OCI-LY7 (cell line): Measurements from ENCODE around the gene TBPL2. TPM values are rescaled to one million over a fixed set of nuclear protein-coding genes. Genes with fewer than 3 reads are reported as not detected.

Source experiments
- BruUV-seq: library from RNA; stranded (reverse); fragments of 400-500 nt; replicated peaks from 2 replicates; lab custom pipeline; 2021; lab: Mats Ljungman, UMichigan
- CTCF ChIA-PET: fragments of 300-600 bp; sonication (Branson Sonifier 250); formaldehyde crosslinking; loops from one replicate; lab custom pipeline; 2022; ENCODE audit warnings: antibody characterized with exemption; ENCODE audit not compliant: unreplicated experiment; lab: Charles Lee
- POLR2A ChIA-PET: fragments of 300-600 bp; sonication (Branson Sonifier 250); formaldehyde crosslinking; loops from one replicate; lab custom pipeline; 2022; ENCODE audit warnings: antibody characterized with exemption; lab: Charles Lee
- DNase-seq: peaks from one replicate; pipeline ENCODE4 v3.0.0-alpha.2; 2015; ENCODE audit warnings: low spot score
- H2AFZ ChIP-seq: fragments of 200-600 bp; sonication (generic), shearing (Covaris generic); 2 replicates; pipeline ENCODE4 v1.6.1; 2014; ENCODE audit warnings: mild to moderate bottlenecking, antibody characterized with exemption, low read length, moderate library complexity
- H3K27ac ChIP-seq: fragments of 200-600 bp; sonication (generic); 2 replicates; pipeline ENCODE4 v1.5.1; 2014; ENCODE audit warnings: mixed run types, low read depth, mild to moderate bottlenecking, moderate library complexity, low read length, inconsistent platforms; ENCODE audit not compliant: poor library complexity, severe bottlenecking
- H3K36me3 ChIP-seq: fragments of 200-600 bp; sonication (generic); 2 replicates; pipeline ENCODE4 v1.6.1; 2014; ENCODE audit warnings: mild to moderate bottlenecking, antibody characterized with exemption, low read length, moderate library complexity, mixed read lengths; ENCODE audit not compliant: insufficient read depth
- H3K4me1 ChIP-seq: fragments of 200-600 bp; sonication (generic); 2 replicates; pipeline ENCODE4 v1.5.1; 2014; ENCODE audit warnings: mild to moderate bottlenecking, low read length; ENCODE audit not compliant: insufficient read depth, poor library complexity, severe bottlenecking
- H3K4me2 ChIP-seq: fragments of 200-600 bp; sonication (generic); 2 replicates; pipeline ENCODE4 v1.6.1; 2014; ENCODE audit warnings: mild to moderate bottlenecking, low read length
- H3K4me3 ChIP-seq: fragments of 200-600 bp; sonication (generic); 2 replicates; pipeline ENCODE4 v1.5.1; 2014; ENCODE audit warnings: mild to moderate bottlenecking, low read depth, low read length; ENCODE audit not compliant: poor library complexity, severe bottlenecking
- H3K79me2 ChIP-seq: fragments of 200-600 bp; sonication (generic); 2 replicates; pipeline ENCODE4 v1.6.1; 2016; ENCODE audit warnings: low read depth, mild to moderate bottlenecking, low read length, moderate library complexity, mixed read lengths; ENCODE audit not compliant: insufficient read depth
- H3K9me2 ChIP-seq: fragments of 200-600 bp; sonication (generic); 2 replicates; pipeline ENCODE4 v1.6.1; 2016; ENCODE audit warnings: mild to moderate bottlenecking, low read length, mixed read lengths; ENCODE audit not compliant: insufficient read depth
- H3K9me3 ChIP-seq: fragments of 200-600 bp; sonication (generic); 2 replicates; pipeline ENCODE4 v1.6.1; 2014; ENCODE audit warnings: mild to moderate bottlenecking, mixed run types, low read length, mixed read lengths
- H4K20me1 ChIP-seq: fragments of 200-600 bp; sonication (generic); 2 replicates; pipeline ENCODE4 v1.6.1; 2014; ENCODE audit warnings: mild to moderate bottlenecking, antibody characterized with exemption, low read length, moderate library complexity, mixed read lengths; ENCODE audit not compliant: insufficient read depth
- CTCF ChIP-seq: fragments of 200-600 bp; sonication (generic); conservative IDR thresholded peaks from 2 replicates; pipeline ENCODE4 v1.5.1; 2014; ENCODE audit warnings: mild to moderate bottlenecking, antibody characterized with exemption, low read length, moderate library complexity, mixed read lengths
- EZH2phosphoT487 ChIP-seq: fragments of 200-600 bp; sonication (generic); IDR thresholded peaks from 2 replicates; pipeline ENCODE4 v1.6.1; 2018; ENCODE audit warnings: low read depth, borderline replicate concordance, mild to moderate bottlenecking, mixed run types, antibody characterized with exemption, low read length, moderate library complexity, mixed read lengths
- intact Hi-C: fragments of 100-400 bp; cut with micrococcal nuclease; formaldehyde crosslinking; loops from one replicate; pipeline ENCODE4 v1.10.0; 2022; ENCODE audit not compliant: unreplicated experiment
- small RNA-seq: library from RNA; depleted of rRNA; stranded (forward); fragments of <200 nt; gene quantifications from one replicate; pipeline ENCODE3, GENCODE V24; 2014
- total RNA-seq, 2 experiments: library from RNA; depleted of rRNA in 1 of 2; stranded (reverse); fragments of >200 nt in 1 of 2; shearing (Covaris generic) in 1 of 2; gene quantifications; 2 replicates each; pipeline ENCODE4 v1.2.3, GENCODE V29; 2014 to 2022

The TBPL2 gene
- total RNA-seq, 2 experiments from 2014 or later, result not detected

GRCh38 chr14:55370883-55371455 lies 69.4 kb downstream of the TBPL2 start:
- ChIA-PET CTCF (no interaction called here), POLR2A (interaction anchor here (0.5 kb wide), 1 partner anchor 159 kb away, joined by 3 read pairs; no protein-coding TSS in a partner anchor)
- H3K9me3 ChIP-seq, result no peaks in the 10 kb centered on the region
- no TSS peak for BruUV-seq
- no peak overlapping the region for H3K4me3 ChIP-seq
- TF ChIP-seq EZH2phosphoT487 (no peak), CTCF (no peak)
- H3K4me2 ChIP-seq, result no peak overlapping the region
- no peaks in the 10 kb centered on the region for H3K79me2 ChIP-seq
- intact Hi-C loops, result no loop called here
- H2AFZ ChIP-seq, result no peak overlapping the region
- no peaks in the 10 kb centered on the region for H4K20me1 ChIP-seq
- no peaks in the 10 kb centered on the region for H3K4me1 ChIP-seq
- no peak overlapping the region for H3K27ac ChIP-seq
- H3K9me2 ChIP-seq, result no peaks in the 10 kb centered on the region
- H3K36me3 ChIP-seq, result peaks cover 25% of the 10 kb centered on the region
- DNase-seq, result no peak

- no peak for DNase-seq
- H3K79me2 ChIP-seq, result no peaks in the 10 kb centered on the region
- BruUV-seq, result no TSS peak
- POLR2A ChIA-PET, result interaction anchor here (1.1 kb wide), 1 partner anchor 11 kb away, joined by 3 read pairs; no protein-coding TSS in a partner anchor
- intact Hi-C loops, result no loop called here
- no peaks in the 10 kb centered on the region for H3K9me3 ChIP-seq
- CTCF ChIA-PET, result no interaction called here
- H3K9me2 ChIP-seq, result no peaks in the 10 kb centered on the region
- H4K20me1 ChIP-seq, result no peaks in the 10 kb centered on the region
- no peak overlapping the region for H2AFZ ChIP-seq
- no peak overlapping the region for H3K27ac ChIP-seq
- TF ChIP-seq EZH2phosphoT487 (no peak), CTCF (no peak)
- no peak overlapping the region for H3K4me3 ChIP-seq
- H3K4me2 ChIP-seq, result no peak overlapping the region
- H3K36me3 ChIP-seq, result peaks cover 18% of the 10 kb centered on the region; the same call in 1 of the 2 replicates
- no peaks in the 10 kb centered on the region for H3K4me1 ChIP-seq
Observed at GRCh38 chr14:55366271-55366670, 74.1 kb downstream of the TBPL2 start.

Small RNAs within 50 kb of the gene (small RNA-seq; reads per million reads assigned to genes)
- not detected for gene AL356801.1

Other genes starting within 250 kb of the TBPL2 start
- gene DLGAP5, start 249.0 kb downstream of the TBPL2 start, total RNA-seq (2014; rRNA removed; shearing (Covaris generic)), result 57.6 and 59.2 TPM in 2 replicates
- gene DLGAP5, start 249.0 kb downstream of the TBPL2 start, total RNA-seq (2022), result 92.2 and 94.4 TPM in 2 replicates
- gene FBXO34, start 169.2 kb downstream of the TBPL2 start, total RNA-seq (2014; rRNA removed; shearing (Covaris generic)), result 26.3 and 28.3 TPM in 2 replicates
- gene FBXO34, start 169.2 kb downstream of the TBPL2 start, total RNA-seq (2022), result 28.8 and 30.9 TPM in 2 replicates
- gene ATG14, start 28.8 kb downstream of the TBPL2 start, total RNA-seq (2014; rRNA removed; shearing (Covaris generic)), result 4.1 and 4.5 TPM in 2 replicates
- 4.7 and 5.1 TPM in 2 replicates for gene ATG14, start 28.8 kb downstream of the TBPL2 start, total RNA-seq (2022)
- gene KTN1, start 139.6 kb upstream of the TBPL2 start, total RNA-seq (2014; rRNA removed; shearing (Covaris generic)), result 60.6 and 90.0 TPM in 2 replicates
- gene KTN1, start 139.6 kb upstream of the TBPL2 start, total RNA-seq (2022), result 124 and 134 TPM in 2 replicates